HG03139 (cell line): ENCODE data around the gene CCDC40.
"Not testable (repeated sequence)": the region's sequence is repeated elsewhere in the genome, so short reads cannot be mapped to it uniquely, and the experiment has no call there.

Source experiments
- ATAC-seq: cut with Tn5 transposase; IDR thresholded peaks from one replicate; pipeline ENCODE4 v1.9.1; 2021; ENCODE audit not compliant: unreplicated experiment

CCDC40 gene

DNA sequence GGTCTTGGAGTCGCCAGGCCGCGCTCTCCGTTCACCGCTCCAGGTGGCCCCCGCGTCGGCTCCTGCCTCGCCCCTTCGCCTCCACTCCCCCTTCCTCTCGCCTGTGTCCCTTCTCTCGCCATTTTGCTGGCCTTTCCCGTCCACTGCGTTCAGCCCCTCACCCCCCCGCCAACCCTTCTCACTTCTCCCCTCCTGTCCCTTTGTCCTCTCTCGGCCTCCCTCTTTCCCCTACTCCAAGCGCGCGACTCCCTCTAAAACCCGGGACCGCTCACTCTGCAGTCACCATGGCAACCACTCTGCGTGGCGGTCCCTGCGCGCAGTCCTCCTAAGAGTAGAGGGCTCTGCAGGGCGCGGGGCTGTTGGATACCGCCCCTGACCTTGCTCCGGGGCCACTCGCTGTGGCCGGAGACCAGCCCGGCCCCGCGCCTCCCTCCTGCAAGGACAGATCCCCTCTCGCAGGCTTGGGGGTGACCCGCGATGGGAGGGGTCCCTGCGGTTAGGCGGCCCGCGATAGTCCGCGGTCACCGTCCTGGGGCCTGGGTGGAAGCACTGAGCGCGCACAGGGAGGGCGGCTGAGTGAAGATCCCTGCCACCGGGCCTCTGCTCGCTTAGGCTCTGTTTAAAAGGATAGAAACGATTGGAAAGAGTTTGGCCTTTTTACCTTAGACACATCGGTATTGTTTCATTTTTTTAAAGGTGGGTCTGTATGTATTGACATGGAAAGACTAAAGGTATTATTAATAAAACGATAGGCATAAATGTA lies 454 bp downstream of the CCDC40 start:
- ATAC-seq: no peak

DNA sequence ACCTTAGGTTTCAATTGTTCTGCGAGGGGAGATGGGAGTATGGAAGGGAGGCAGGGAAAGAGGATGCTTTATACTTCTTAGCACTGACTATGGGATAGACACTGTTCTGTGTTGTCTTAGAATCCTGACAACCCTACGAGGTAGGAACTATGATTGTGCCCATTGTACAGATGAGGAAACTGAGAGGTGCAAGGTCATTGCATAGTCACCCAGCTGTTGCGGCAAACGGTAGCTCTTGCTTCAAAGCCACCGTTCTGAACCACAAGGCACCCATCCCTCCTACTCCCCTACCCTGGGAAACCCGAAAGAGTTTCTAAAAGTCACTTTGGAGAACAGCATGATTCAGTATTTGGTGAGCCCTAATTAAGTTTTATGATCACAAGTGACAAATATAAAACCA lies 7.5 kb downstream of the CCDC40 start:
- no peak for ATAC-seq

DNA sequence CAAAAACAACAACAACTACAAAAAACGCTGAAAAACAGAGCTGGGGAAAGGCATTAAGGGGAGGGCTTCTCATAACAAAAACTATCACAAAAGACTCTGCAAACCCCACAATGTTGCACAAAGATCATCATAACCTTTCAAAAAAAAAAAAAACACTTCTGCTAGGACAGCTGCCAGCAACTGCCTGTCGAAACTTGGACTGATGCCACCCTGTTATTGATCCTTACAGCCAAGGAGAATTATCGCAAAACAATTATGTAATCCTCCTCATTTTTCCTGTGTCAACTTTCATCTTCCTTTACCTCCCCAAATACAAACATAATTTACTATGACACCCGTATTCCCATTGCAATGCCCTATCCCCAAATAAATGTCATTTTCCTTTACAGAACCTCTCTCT lies 9.3 kb downstream of the CCDC40 start:
- no peak for ATAC-seq

DNA sequence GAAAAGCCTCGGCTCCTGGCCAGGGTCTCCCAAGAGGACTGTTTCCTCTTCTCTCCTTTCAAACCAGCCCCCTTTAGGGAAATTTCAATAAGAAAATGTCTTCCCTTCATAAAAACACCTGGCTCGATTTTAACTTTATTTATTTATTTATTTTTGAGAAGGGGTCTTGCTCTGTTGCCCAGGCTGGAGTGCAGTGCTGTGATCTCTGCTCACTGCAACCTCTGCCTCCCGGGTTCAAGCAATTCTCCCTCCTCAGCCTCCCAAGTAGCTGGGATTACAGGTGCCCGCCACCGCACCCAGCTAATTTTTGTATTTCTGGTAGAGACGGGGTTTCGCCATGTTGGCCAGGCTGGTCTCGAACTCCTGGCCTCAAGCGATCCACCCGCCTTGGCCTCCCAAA lies 10.3 kb downstream of the CCDC40 start:
- not testable (repeated sequence) for ATAC-seq

DNA sequence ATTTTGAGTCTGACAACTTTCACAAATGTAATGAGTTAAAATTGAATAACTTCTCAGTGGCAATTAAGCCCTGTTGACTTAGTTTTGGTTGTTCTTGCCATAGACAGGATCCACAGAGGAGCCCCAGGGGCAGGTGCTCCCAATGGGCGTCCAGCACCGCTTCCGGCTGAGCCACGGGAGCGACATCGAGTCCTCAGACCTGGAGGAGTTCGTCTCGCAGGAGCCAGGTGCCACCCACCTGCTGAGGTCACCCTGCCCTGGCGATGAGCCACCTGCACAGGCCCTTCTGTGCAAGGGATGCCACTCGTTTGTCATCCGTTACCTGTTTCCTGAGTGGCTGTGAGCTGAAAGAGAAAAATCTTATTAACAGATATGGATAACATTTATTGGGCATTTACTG lies 10.7 kb downstream of the CCDC40 start:
- no peak for ATAC-seq

DNA sequence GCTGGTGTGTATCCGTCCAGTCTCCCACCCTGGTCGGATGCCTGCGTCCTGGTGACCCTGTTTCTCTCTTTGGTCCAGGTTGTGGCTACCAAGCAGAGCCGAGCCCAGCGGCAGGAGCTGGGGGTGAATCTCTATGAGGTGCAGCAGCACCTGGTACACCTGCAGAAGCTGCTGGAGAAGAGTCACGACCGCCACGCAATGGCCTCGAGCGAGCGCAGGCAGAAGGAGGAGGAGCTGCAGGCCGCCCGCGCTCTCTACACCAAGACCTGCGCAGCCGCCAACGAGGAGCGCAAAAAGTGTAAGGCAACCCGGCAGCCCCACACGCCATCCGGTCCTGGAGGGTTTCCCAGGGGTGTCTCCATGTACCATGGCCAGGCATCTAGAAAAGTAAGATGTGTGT lies 13.5 kb downstream of the CCDC40 start:
- ATAC-seq: no peak

DNA sequence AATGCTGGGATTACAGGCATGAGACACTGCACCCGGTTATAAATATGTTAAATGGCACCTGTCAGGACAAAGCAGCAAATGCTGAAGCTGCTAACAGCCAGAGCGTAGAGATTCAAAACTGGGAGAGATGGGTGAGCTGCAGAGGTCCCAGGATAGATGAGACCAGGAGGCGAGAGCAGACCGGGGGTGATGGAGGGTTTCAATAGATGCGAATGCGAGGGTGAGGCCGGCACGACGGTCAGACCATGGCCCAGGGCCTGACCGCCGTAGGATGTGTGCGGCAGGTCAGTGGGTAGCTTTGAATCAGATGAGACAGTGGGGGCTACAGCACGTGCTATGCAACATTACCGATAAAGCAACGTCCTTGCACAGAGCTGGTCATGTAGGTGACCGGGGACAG lies 14.3 kb downstream of the CCDC40 start:
- no peak for ATAC-seq

DNA sequence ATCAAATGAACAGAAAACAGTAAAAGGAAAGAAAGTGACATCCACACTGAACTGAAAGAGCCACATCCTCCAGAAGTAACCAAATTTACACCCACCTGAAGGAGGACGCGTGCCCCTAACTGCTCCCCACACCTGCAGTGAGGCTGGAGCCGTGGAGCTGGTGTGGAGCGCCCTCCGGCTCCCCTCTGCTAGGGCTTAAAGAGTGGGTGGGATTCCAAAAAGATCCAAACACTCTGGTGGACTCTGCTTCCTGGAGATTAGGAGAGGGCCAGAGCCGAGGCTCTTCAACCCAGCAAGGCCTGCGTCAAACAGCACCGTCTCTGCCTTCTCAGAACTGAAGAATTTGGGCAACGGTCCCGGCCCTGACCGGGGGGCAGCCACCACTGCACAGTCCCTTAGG lies 15.2 kb downstream of the CCDC40 start:
- ATAC-seq: no peak

DNA sequence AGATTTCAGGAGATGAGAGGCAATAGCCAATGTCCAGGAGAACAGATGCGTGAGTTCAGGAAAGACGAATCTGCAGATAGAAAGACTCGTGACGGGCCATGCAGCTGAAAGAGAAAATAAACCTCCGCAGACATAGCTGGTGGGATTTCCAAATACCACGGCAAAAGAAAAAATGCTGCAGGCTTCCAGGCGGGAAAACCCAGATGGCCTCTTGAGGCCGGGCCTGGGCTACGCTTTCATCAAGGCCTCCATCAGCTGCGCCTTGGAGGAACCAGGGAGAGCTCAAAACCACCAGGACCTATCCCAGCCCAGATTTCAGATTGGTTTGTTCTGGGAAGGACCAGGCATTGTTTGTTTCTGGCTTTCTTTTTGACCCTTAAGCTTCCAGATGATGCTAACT lies 16.7 kb downstream of the CCDC40 start:
- no peak for ATAC-seq

DNA sequence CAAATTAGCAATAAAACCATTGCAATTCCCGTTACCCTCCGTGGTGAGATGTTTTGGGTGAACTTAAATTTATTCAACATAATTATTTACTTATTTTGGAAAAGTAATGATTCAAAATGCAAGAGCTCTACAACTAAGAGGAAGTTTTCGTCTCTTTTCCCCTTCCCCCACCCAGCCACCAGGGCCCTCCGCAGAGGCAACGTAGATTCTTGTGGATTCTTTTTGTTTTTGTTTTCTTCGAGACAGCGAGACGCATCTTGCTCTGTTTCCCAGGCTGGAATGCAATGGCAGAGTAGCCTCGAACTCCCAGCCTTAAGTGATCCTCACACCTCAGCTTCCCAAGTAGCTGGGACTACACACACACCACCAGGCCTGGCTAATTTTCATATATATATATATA lies 19.2 kb downstream of the CCDC40 start:
- ATAC-seq: no peak

DNA sequence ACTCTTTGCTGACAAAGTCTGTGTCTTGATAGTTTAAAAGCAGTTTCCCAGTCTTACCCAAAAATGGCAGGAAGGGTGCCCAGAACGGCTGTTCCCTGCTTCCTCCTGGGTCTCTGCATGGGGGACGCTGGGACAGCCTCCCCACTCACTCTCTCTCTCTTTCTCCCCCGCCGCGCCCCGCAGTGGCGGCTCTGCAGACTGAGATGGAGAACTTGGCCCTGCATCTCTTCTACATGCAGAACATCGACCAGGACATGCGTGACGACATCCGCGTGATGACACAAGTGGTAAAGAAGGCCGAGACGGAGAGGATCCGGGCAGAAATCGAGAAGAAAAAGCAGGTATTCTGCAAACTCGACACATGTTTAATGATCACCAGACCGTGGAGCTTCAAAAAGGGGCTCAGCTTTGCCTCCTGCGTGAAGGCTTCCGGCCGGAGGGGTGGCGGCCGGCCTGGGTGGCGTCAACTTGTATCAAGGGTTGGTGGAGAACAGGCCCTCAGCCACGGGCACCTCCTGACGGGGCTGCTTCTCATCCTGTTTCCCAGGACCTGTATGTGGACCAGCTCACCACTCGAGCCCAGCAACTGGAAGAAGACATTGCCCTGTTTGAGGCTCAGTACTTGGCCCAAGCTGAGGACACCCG lies 22.0 kb downstream of the CCDC40 start:
- ATAC-seq: no peak

DNA sequence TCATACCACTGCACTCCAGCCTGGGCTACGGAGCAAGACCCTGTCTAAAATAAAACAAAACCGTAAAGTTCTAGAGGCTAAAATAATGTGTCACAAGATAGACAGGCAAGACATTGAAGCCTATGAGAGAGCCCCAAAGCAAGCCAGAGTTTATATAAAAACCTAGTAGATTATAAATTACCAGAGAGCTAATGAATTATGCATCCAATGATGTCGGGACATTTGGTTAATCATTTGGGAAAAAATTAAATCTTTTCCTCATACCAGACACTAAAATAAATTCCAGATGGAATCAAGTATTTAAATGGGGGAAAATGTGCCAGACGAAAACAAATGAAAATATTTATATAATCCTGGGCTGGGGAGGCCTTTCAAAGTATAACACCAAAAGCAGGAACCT lies 24.2 kb downstream of the CCDC40 start:
- ATAC-seq: no peak

DNA sequence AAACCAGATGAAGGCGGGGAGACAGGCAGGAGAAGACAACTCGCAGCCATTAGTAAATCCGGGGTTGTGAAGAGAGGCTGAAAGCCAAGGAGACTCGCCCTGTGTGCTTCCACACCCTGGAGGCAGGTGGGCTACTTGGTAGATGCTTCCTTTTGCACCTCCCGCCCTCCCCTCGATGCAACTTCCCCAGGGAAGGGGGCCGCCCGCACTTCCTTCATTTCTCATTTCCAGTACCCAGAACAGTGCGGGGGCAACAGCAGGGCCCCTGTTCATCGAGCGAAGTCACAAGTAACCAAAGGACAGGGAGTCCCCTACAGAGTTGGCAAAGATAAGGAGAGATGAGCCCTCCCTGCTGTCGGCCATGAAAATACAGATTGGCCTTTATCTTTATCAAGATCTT lies 25.0 kb downstream of the CCDC40 start:
- ATAC-seq: no peak

DNA sequence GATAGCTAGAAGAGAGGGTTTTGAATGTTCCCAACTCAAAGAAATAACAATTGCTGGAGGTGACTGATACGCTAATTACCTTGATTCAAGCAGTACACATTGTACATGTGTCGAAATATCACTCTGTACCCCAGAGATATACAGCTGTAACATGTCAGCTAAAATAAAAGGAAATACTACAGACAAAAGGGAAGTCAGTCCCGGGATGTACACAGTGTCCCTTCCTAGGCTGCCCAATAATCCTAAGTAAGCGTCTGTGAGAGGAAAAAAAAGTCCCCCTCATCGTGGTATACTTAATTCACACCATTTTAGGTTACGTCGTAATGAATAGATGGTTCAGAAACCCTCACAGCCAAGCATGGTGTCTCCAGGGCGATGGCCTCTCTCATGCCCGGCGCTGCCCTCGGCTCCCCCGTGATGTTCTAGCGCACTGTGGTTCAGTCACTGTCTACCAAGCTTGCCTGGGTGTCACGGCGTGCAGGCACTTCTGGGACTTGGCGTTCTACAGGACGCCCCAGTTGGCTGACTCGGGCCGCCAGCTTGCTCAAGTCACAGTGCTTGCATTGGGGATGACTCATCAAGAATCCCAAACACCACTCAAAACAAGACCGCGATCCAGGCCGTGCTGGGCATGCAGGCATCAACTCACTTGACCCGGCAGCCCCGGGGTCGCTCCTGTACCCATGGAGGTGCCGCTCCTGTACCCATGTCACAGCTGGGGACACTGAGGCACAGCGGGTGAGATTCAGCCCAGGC lies 27.6 kb downstream of the CCDC40 start:
- no peak for ATAC-seq

DNA sequence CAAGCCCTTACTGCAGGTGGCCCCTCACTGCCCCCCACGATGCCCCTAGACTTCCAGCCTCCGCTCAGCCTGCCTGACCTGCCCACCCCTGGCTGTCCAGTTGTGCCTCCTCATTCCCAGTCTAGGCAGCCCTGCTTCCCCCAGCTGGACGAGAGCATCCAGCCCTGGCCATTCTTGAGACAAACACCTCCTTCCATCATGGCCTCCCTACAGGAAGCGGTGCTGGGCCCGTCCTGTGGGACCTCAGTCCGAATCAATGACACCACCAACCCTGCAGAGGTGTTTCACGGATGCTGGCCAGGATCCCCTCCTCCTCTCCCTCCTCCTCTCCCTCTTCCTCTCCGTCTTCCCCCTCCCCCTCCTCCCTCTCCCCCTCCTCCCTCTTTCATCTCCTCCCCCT lies 28.3 kb downstream of the CCDC40 start:
- ATAC-seq: no peak

DNA sequence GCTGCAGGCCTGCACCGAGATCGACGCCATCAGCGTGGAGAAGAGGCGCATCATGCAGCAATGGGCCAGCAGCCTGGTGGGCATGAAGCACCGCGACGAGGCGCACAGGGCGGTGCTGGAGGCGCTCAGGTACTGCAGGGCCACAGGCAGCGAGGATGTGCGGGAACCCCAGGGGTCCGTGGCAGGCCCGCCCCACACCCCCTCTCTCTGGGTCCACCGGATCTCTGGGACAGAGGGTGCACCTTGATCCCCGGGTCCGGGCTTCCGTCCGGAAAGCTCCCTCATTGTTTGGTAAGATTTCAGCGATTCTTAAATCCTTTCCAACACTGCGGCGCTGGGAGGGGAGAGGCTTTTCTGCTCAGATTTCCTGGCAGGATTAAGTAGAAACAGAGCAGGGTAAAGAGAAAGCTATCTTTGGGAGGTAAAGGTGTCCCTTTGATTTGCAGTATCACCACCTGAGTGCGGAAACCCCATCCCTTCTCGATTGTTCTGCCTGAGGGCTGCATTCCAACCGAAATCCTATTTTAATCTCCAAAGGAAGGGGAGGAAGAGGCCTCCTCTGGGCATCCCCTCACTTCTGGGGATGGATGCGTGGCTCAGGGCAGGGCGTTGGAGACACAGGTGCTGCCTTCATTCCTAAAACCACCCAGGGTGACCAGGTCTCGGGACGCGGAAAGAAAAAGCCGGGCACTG lies 29.2 kb downstream of the CCDC40 start:
- ATAC-seq: no peak

DNA sequence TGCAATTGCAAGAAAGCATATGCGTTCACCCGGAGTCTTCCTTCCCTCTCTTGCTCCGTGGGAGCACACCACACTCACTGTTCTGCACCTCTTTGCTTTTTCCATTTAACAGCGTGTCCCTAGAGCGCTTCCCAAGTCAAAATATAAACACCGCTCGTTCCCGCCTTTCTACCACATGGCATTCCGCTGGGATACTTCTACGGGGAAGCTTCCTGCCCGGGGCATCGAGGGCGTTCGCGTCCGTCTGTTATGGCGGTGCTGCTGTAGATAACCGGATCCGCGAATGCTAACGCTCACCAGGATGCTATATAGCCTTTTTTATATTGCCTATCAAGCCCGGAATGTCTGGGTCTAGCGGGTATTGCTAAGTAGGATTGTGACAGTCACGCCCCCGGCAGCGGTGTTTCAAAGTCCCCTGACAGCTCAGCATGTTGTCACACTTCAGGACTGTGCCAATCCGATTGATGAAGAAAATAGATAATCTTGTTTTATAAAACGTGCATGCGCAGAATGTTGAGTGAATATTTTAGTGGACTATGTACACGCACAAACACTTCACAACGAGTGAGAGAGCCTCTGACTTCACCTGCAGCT lies 31.0 kb downstream of the CCDC40 start:
- ATAC-seq: no peak

DNA sequence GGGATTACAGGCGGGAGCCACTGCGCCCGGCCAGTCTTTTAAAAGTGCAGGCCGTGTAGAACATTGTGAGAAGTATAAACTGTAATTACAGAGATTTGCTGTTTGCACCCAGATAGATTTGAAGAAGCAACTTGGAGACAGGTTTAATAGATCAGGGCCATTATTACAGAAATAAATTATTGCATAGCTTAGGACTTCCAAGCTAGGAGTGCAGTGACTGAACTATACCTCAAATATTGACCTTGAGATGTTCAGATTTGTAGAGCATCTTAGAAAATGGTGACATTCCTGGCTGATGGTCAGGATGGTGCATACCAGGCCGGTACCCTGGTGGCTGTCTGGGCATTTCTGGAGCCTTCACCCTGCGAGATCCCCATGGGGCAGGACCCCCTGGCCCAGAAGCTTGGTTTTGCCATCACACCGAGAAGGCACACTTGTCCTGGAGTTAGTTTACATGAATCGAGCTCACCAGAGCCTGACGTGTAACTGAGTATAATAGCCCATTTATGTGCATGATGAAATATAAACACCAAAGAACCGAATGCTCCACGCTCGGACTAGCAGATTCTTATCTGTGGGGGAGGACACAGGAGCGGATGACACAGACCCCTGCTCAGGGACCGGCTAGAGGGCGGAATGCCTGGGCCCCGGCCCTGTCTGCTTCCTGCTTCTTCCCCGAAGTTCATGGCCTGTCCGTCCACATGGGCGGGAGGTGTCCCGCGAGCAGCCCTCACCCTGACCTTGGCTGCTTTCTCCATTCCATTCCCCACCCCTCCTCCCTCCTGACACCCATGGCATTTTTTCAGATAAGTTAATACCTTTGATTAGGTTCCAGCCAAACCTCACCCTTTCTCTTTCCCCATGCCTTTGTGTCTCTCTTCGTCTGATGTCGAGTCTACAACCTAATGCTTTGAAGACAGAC lies 32.1 kb downstream of the CCDC40 start:
- no peak for ATAC-seq

DNA sequence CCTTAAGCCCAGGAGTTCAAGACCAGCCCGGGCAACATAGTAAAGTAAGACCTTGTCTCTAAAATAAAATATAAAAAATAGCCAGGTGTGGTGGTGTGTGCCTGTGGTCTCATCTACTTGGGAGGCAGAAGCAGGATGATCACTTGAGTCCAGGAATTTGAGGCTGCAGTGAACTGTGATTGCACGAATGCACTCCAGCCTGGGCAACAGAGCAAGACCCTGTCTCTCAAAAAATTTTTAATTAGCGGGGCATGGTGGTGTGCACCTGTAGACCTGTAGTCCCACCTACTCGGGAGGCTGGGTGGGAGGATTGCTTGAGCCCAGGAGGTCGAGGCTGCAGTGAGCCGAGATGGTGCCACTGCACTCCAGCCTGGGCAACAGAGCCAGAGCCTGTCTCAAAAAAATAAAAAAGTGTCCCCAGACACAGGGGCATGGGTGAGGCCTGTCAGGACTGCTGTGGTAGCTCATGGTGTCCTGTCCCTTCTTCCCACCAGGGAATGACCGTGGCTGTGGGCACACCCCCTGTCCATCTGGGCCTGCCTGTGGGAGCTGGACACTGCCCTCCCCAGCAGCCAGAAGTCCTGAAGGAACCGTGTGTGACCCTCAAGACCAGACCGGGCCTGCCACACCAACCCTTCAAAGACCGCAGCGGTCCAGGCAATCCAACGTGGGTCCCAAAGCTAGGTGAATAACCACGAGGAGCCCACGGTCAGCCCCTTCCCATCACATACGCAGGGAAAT lies 34.1 kb downstream of the CCDC40 start:
- no peak for ATAC-seq
